IPS DF 6.9 (cell line): ENCODE data around the gene ATOSB.

Experiments used
- DNase-seq: peaks from one replicate; pipeline ENCODE4 v3.0.0-alpha.2; 2013; ENCODE audit warnings: low read depth, low spot score
- H3K27ac ChIP-seq: one replicate; pipeline ENCODE4 v1.5.1; 2013; ENCODE audit warnings: low read length, control low read depth
- H3K27me3 ChIP-seq: 2 replicates; pipeline ENCODE4 v1.6.1; 2013; ENCODE audit warnings: mild to moderate bottlenecking, low read length; ENCODE audit not compliant: control insufficient read depth, insufficient read depth
- H3K36me3 ChIP-seq: 2 replicates; pipeline ENCODE4 v1.6.1; 2013; ENCODE audit warnings: low read length; ENCODE audit not compliant: control insufficient read depth, insufficient read depth
- H3K4me1 ChIP-seq: 2 replicates; pipeline ENCODE4 v1.6.1; 2013; ENCODE audit warnings: low read length; ENCODE audit not compliant: control insufficient read depth, insufficient read depth
- H3K4me3 ChIP-seq: 2 replicates; pipeline ENCODE4 v1.5.1; 2013; ENCODE audit warnings: mild to moderate bottlenecking, low read length
- H3K9me3 ChIP-seq: 2 replicates; pipeline ENCODE4 v1.6.1; 2013; ENCODE audit warnings: low read length, inconsistent platforms; ENCODE audit not compliant: control insufficient read depth, insufficient read depth
- WGBS: extraction: QIAGEN DNeasy Blood & Tissue Kit; methylation state at CpG from one replicate; pipeline ENCODE4 v1.1.7; 2013; ENCODE audit warnings: mixed read lengths, missing lambda C conversion rate; ENCODE audit not compliant: insufficient read length, insufficient coverage; 5-methylcytosine and 5-hydroxymethylcytosine counted together

Gene ATOSB

GRCh38 chr9:35079426-35080341, 36.0 kb downstream of the ATOSB start, which contains the start of gene FANCG:
Gene FANCG, minus strand, starts transcription at chr9:35079942. Its CDS starts 418 bp downstream, at chr9:35079524.
- no CpG with 5 or more reads among the region's 67 CpGs for WGBS
- Histone ChIP-seq H3K4me3 (peak within 1 kb of the TSS; percentile 94), H3K36me3 (peaks cover 10% of the 10 kb centered on the region; the same call in 1 of the 2 replicates), H3K27me3 (no peaks in the 10 kb centered on the region), H3K9me3 (no peaks in the 10 kb centered on the region), H3K4me1 (no peaks in the 10 kb centered on the region), H3K27ac (no peak within 1 kb of the TSS)
- DNase-seq: peak; percentile 66

GRCh38 chr9:35079041-35079425, 36.6 kb downstream of the ATOSB start:
- Histone ChIP-seq H3K4me3 (peak overlapping the region; percentile 94), H3K36me3 (peaks cover 10% of the 10 kb centered on the region; the same call in 1 of the 2 replicates), H3K27me3 (no peaks in the 10 kb centered on the region), H3K27ac (no peak overlapping the region), H3K4me1 (no peaks in the 10 kb centered on the region), H3K9me3 (no peaks in the 10 kb centered on the region)
- no peak for DNase-seq
- no CpG with 5 or more reads among the region's 10 CpGs for WGBS

- no peak overlapping the region for H3K4me3 ChIP-seq
- no peak overlapping the region for H3K27ac ChIP-seq
- no peaks in the 10 kb centered on the region for H3K4me1 ChIP-seq
- no CpG with 5 or more reads among the region's 4 CpGs for WGBS
- DNase-seq: no peak
- H3K36me3 ChIP-seq: peaks cover 10% of the 10 kb centered on the region; the same call in 1 of the 2 replicates
- H3K27me3 ChIP-seq: no peaks in the 10 kb centered on the region
- no peaks in the 10 kb centered on the region for H3K9me3 ChIP-seq
These were observed 37.6 kb downstream of the ATOSB start for GRCh38 chr9:35078066-35078465.

GRCh38 chr9:35076848-35077247, 38.8 kb downstream of the ATOSB start:
- Histone ChIP-seq H3K4me1 (no peaks in the 10 kb centered on the region), H3K4me3 (no peak overlapping the region), H3K9me3 (no peaks in the 10 kb centered on the region), H3K27ac (no peak overlapping the region), H3K27me3 (no peaks in the 10 kb centered on the region), H3K36me3 (peaks cover 10% of the 10 kb centered on the region; the same call in 1 of the 2 replicates)
- no peak for DNase-seq
- no CpG with 5 or more reads among the region's 4 CpGs for WGBS

GRCh38 chr9:35075358-35075757, 40.3 kb downstream of the ATOSB start:
- Histone ChIP-seq H3K27ac (no peak overlapping the region), H3K4me3 (no peak overlapping the region), H3K9me3 (no peaks in the 10 kb centered on the region), H3K36me3 (peaks cover 10% of the 10 kb centered on the region; the same call in 1 of the 2 replicates), H3K27me3 (no peaks in the 10 kb centered on the region), H3K4me1 (no peaks in the 10 kb centered on the region)
- no CpG with 5 or more reads among the region's 4 CpGs for WGBS
- no peak for DNase-seq

GRCh38 chr9:35074791-35075190, 40.9 kb downstream of the ATOSB start:
- H3K4me1 ChIP-seq: no peaks in the 10 kb centered on the region
- DNase-seq: no peak
- H3K36me3 ChIP-seq: peaks cover 10% of the 10 kb centered on the region; the same call in 1 of the 2 replicates
- H3K4me3 ChIP-seq: no peak overlapping the region
- H3K27me3 ChIP-seq: no peaks in the 10 kb centered on the region
- H3K9me3 ChIP-seq: no peaks in the 10 kb centered on the region
- no peak overlapping the region for H3K27ac ChIP-seq
- WGBS: no CpG with 5 or more reads among the region's 8 CpGs

- H3K4me3 ChIP-seq: no peak overlapping the region
- H3K27me3 ChIP-seq: no peaks in the 10 kb centered on the region
- no peaks in the 10 kb centered on the region for H3K9me3 ChIP-seq
- no peak for DNase-seq
- no peaks in the 10 kb centered on the region for H3K4me1 ChIP-seq
- no CpG with 5 or more reads among the region's 6 CpGs for WGBS
- H3K27ac ChIP-seq: no peak overlapping the region
- peaks cover 10% of the 10 kb centered on the region; the same call in 1 of the 2 replicates for H3K36me3 ChIP-seq
These were observed 41.5 kb downstream of the ATOSB start for GRCh38 chr9:35074141-35074540.

- Histone ChIP-seq H3K9me3 (no peaks in the 10 kb centered on the region), H3K4me1 (no peaks in the 10 kb centered on the region), H3K27ac (no peak overlapping the region), H3K27me3 (no peaks in the 10 kb centered on the region), H3K4me3 (no peak overlapping the region), H3K36me3 (peaks cover 10% of the 10 kb centered on the region; the same call in 1 of the 2 replicates)
- DNase-seq: no peak
- WGBS: no CpG with 5 or more reads among the region's 2 CpGs
These were observed 42.4 kb downstream of the ATOSB start for GRCh38 chr9:35073279-35073612.

GRCh38 chr9:35072461-35073278, 43.0 kb downstream of the ATOSB start, which contains the start of gene VCP:
Gene VCP, minus strand, starts transcription at chr9:35072625. Its CDS starts 272 bp downstream, at chr9:35072353.
- Histone ChIP-seq H3K4me1 (no peaks in the 10 kb centered on the region), H3K9me3 (no peaks in the 10 kb centered on the region), H3K27ac (no peak within 1 kb of the TSS), H3K27me3 (no peaks in the 10 kb centered on the region), H3K36me3 (peaks cover 13% of the 10 kb centered on the region; the same call in 1 of the 2 replicates), H3K4me3 (peak within 1 kb of the TSS; percentile 68)
- no CpG with 5 or more reads among the region's 54 CpGs for WGBS
- DNase-seq: peak; percentile 100

GRCh38 chr9:35071814-35072460, 43.7 kb downstream of the ATOSB start:
- Histone ChIP-seq H3K27ac (no peak overlapping the region), H3K4me3 (peak overlapping the region; percentile 68), H3K27me3 (no peaks in the 10 kb centered on the region), H3K4me1 (no peaks in the 10 kb centered on the region), H3K9me3 (no peaks in the 10 kb centered on the region), H3K36me3 (peaks cover 13% of the 10 kb centered on the region; the same call in 1 of the 2 replicates)
- WGBS: no CpG with 5 or more reads among the region's 79 CpGs
- peak; percentile 47 for DNase-seq
